H1 (cell line): ENCODE measurements around the gene GPR85. TPM values are rescaled to one million over a fixed set of nuclear protein-coding genes. Genes with fewer than 3 reads are reported as not detected.

Experiments used
- CTCF ChIA-PET: fragments of 300-600 bp; sonication (Branson Sonifier 250); formaldehyde crosslinking; loops from one replicate; lab custom pipeline; 2021; ENCODE audit not compliant: partially characterized antibody; lab: Charles Lee
- POLR2A ChIA-PET: fragments of 300-600 bp; sonication (Branson Sonifier 250); formaldehyde crosslinking; loops from one replicate; lab custom pipeline; 2021; ENCODE audit warnings: inconsistent platforms; ENCODE audit not compliant: partially characterized antibody; lab: Charles Lee
- DNase-seq, 2 experiments: peaks; one replicate each; pipeline versions ENCODE4 v3.0.0 to v3.0.0-alpha.2; 2010 to 2022; ENCODE audit warnings: low spot score in 2 of 2, low read depth in 1 of 2, mixed read lengths in 1 of 2
- FAIRE-seq: peaks from 2 replicates; lab custom pipeline; 2011; peaks lifted over from hg19 to GRCh38; lab: Jason Lieb, UNC
- H2AFZ ChIP-seq: 2 replicates; pipeline ENCODE4 v1.8.1; 2012; ENCODE audit warnings: low read length, inconsistent platforms
- H2AK5ac ChIP-seq: 2 replicates; pipeline ENCODE4 v1.6.1; 2013; ENCODE audit warnings: low read depth, low read length
- H2BK120ac ChIP-seq: replicated peaks from 2 replicates; pipeline ENCODE3; 2013; ENCODE audit warnings: low read depth, low read length, inconsistent platforms
- H2BK12ac ChIP-seq: 2 replicates; pipeline ENCODE4 v1.6.1; 2013; ENCODE audit warnings: low read depth, low read length
- H2BK15ac ChIP-seq: 2 replicates; pipeline ENCODE4 v1.6.1; 2013; ENCODE audit warnings: low read length
- H2BK20ac ChIP-seq: 2 replicates; pipeline ENCODE4 v1.6.1; 2013; ENCODE audit warnings: low read length
- H2BK5ac ChIP-seq: 2 replicates; pipeline ENCODE4 v1.6.1; 2013; ENCODE audit warnings: low read depth, low read length
- H3K14ac ChIP-seq: 2 replicates; pipeline ENCODE4 v1.6.1; 2013; ENCODE audit warnings: inconsistent platforms; ENCODE audit not compliant: insufficient read length
- H3K18ac ChIP-seq: 2 replicates; pipeline ENCODE4 v1.6.1; 2013; ENCODE audit warnings: low read length; ENCODE audit errors: extremely low read depth
- H3K23ac ChIP-seq: 2 replicates; pipeline ENCODE4 v1.6.1; 2013; ENCODE audit warnings: inconsistent platforms; ENCODE audit not compliant: insufficient read length
- H3K23me2 ChIP-seq: 2 replicates; pipeline ENCODE4 v1.6.1; 2013; ENCODE audit warnings: low read depth, low read length
- H3K27ac ChIP-seq: 2 replicates; pipeline ENCODE4 v1.6.1; 2011; ENCODE audit warnings: low read depth, low read length, inconsistent platforms
- H3K27me3 ChIP-seq, 4 experiments: replicated peaks in 1 of 4; 1 replicate in 1 of 4; 2 replicates in 3 of 4; pipeline versions ENCODE4 v1.6.1 to v1.8.1; 2011 to 2013; ENCODE audit warnings: low read length in 3 of 4, mild to moderate bottlenecking in 3 of 4, inconsistent platforms in 2 of 4, mixed read lengths in 2 of 4, moderate library complexity in 1 of 4; ENCODE audit not compliant: control insufficient read depth in 3 of 4, insufficient read depth in 3 of 4; ENCODE audit errors: extremely low read depth in 1 of 4
- H3K36me3 ChIP-seq, 4 experiments: 2 replicates each; pipeline versions ENCODE4 v1.6.1 to v1.8.1; 2011 to 2013; ENCODE audit warnings: mild to moderate bottlenecking in 4 of 4, low read length in 3 of 4, moderate library complexity in 2 of 4, control low read depth in 1 of 4, inconsistent platforms in 1 of 4; ENCODE audit not compliant: insufficient read depth in 4 of 4, control insufficient read depth in 2 of 4
- H3K4ac ChIP-seq: replicated peaks from 2 replicates; pipeline ENCODE3; 2013; ENCODE audit warnings: low read length, low read depth, mixed read lengths, inconsistent platforms; ENCODE audit not compliant: insufficient read length
- H3K4me1 ChIP-seq, 4 experiments: replicated peaks in 1 of 4; 1 replicate in 1 of 4; 2 replicates in 3 of 4; pipeline versions ENCODE4 v1.6.1 to v1.8.1; 2011 to 2013; ENCODE audit warnings: low read length in 3 of 4, inconsistent platforms in 2 of 4, mixed read lengths in 1 of 4; ENCODE audit not compliant: insufficient read depth in 4 of 4, control insufficient read depth in 3 of 4
- H3K4me2 ChIP-seq, 2 experiments: 2 replicates each; pipeline versions ENCODE4 v1.6.1 to v1.8.1; 2011 to 2013; ENCODE audit warnings: low read depth in 2 of 2, low read length in 2 of 2, control low read depth in 1 of 2, inconsistent platforms in 1 of 2, mild to moderate bottlenecking in 1 of 2; ENCODE audit not compliant: insufficient read depth in 1 of 2
- H3K4me3 ChIP-seq, 4 experiments: fragments of 200-600, 300-600 bp in 1 of 4; sonication (generic), shearing (Covaris generic), sonication (Bioruptor Twin) in 1 of 4; 2 replicates each; pipeline versions ENCODE4 v1.5.1 to v1.8.1; 2011 to 2016; ENCODE audit warnings: low read length in 4 of 4, low read depth in 3 of 4, control low read depth in 2 of 4, inconsistent platforms in 2 of 4, mild to moderate bottlenecking in 2 of 4, mixed read lengths in 1 of 4, moderate library complexity in 1 of 4; ENCODE audit not compliant: insufficient read depth in 2 of 4; ENCODE audit errors: extremely low read depth in 1 of 4
- H3K56ac ChIP-seq: replicated peaks from 2 replicates; pipeline ENCODE3; 2013; ENCODE audit warnings: low read depth, mild to moderate bottlenecking, mixed read lengths, low read length, inconsistent platforms; ENCODE audit not compliant: insufficient read length
- H3K79me1 ChIP-seq: 2 replicates; pipeline ENCODE4 v1.6.1; 2013; ENCODE audit warnings: low read depth, low read length, control low read depth
- H3K79me2 ChIP-seq, 2 experiments: 2 replicates each; pipeline versions ENCODE4 v1.6.1 to v1.8.1; 2012 to 2013; ENCODE audit warnings: low read length in 2 of 2, mild to moderate bottlenecking in 2 of 2, inconsistent platforms in 1 of 2; ENCODE audit not compliant: insufficient read depth in 2 of 2, control insufficient read depth in 1 of 2
- H3K9ac ChIP-seq, 4 experiments: replicated peaks in 1 of 4; 1 replicate in 1 of 4; 2 replicates in 3 of 4; pipeline versions ENCODE4 v1.6.1 to v1.8.1; 2011 to 2013; ENCODE audit warnings: low read depth in 3 of 4, low read length in 3 of 4, control low read depth in 2 of 4, mild to moderate bottlenecking in 2 of 4, moderate library complexity in 2 of 4, inconsistent platforms in 1 of 4; ENCODE audit errors: extremely low read depth in 1 of 4
- H3K9me3 ChIP-seq, 2 experiments: 2 replicates each; pipeline versions ENCODE4 v1.6.1 to v1.8.1; 2012 to 2013; ENCODE audit warnings: mild to moderate bottlenecking in 2 of 2, moderate library complexity in 2 of 2, control low read depth in 1 of 2, inconsistent platforms in 1 of 2, low read depth in 1 of 2, low read length in 1 of 2, mixed read lengths in 1 of 2; ENCODE audit not compliant: insufficient read depth in 2 of 2
- H4K20me1 ChIP-seq, 2 experiments: replicated peaks in 1 of 2; 2 replicates each; pipeline versions ENCODE3 to v1.8.1; 2011 to 2013; ENCODE audit warnings: inconsistent platforms in 2 of 2, low read length in 2 of 2, mild to moderate bottlenecking in 1 of 2; ENCODE audit not compliant: insufficient read depth in 2 of 2, control insufficient read depth in 1 of 2
- H4K5ac ChIP-seq: 2 replicates; pipeline ENCODE4 v1.6.1; 2013; ENCODE audit warnings: low read length, low read depth, mixed read lengths, inconsistent platforms; ENCODE audit not compliant: insufficient read length
- H4K8ac ChIP-seq: 2 replicates; pipeline ENCODE4 v1.8.0; 2013; ENCODE audit warnings: mild to moderate bottlenecking, moderate library complexity, low read length, inconsistent platforms; ENCODE audit not compliant: insufficient read depth; ENCODE audit errors: extremely low read depth
- H4K91ac ChIP-seq: replicated peaks from 2 replicates; pipeline ENCODE3; 2013; ENCODE audit warnings: low read length, mixed read lengths, inconsistent platforms; ENCODE audit not compliant: insufficient read length
- FOSL1 ChIP-seq: IDR thresholded peaks from 2 replicates; pipeline ENCODE4 v1.6.1; 2011; ENCODE audit warnings: mild to moderate bottlenecking, low read depth, low read length, moderate library complexity; ENCODE audit not compliant: insufficient read depth
- WGBS, 2 experiments: shearing (Covaris generic) in 1 of 2; methylation state at CpG; one replicate each; pipeline versions ENCODE4 v1.1.6 to v1.1.7; 2013 to 2015; ENCODE audit warnings: low lambda C conversion rate in 2 of 2, mixed read lengths in 2 of 2, inconsistent platforms in 1 of 2, low coverage in 1 of 2, missing lambda C conversion rate in 1 of 2; ENCODE audit not compliant: insufficient replicate concordance in 2 of 2, insufficient coverage in 1 of 2, insufficient read length in 1 of 2; ENCODE audit errors: extremely low coverage in 1 of 2, missing lambda C conversion rate in 1 of 2; 5-methylcytosine and 5-hydroxymethylcytosine counted together
- polyA plus RNA-seq, 7 experiments: library from polyadenylated mRNA; depleted of rRNA in 3 of 7; stranded (reverse) in 5 of 7; unstranded in 2 of 7; fragments of >200 nt in 5 of 7; fragments of 200-250 nt in 2 of 7; gene quantifications; 1 replicate in 5 of 7; 2 replicates in 1 of 7; 4 replicates in 1 of 7; pipeline versions ENCODE4 v1.2.1 to v1.2.3, GENCODE V29; 2011 to 2013; ENCODE audit warnings: missing spikeins in 2 of 7, mixed read lengths in 2 of 7
- total RNA-seq: library from RNA; stranded (reverse); fragmentation: NEBNext Ultra II Directional; extraction: Animal tissue kit (Norgen Biotek cat#: 25700); gene quantifications from 2 replicates; pipeline ENCODE4 v1.2.1, GENCODE V29; 2021

The GPR85 gene
- total and polyA plus RNA-seq, 2 of the 8 experiments (the other 6 are each of a cell fraction or from before 2014, with no cell fraction given): 0.11 to 0.20 TPM

DNA sequence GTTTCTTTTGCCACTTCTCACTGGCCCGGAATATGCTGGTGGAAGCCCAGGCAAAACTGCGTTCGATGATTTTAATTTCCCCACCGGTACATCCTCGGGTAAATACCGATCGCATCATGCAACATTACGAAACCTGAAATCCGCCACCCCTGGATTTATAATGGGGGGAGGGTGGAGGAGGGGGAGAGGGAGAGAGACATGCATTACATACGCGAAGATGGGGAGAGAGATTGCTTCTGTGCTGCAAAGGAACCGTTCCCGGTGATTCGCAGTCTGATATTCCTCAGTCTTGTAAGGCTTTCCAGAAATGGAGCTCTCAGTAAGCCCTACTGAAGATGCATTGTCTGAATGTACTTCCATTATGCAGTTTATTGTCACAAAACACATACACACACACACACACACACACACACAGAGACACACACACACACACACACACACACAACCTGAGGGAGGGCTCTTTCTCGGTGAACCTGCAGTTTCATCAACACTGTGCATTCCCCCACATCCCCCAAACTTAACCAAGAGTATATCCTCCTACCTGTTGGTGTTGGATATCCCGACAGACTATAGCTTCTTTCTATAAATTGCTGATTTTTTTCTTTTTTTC lies 741 bp downstream of the GPR85 start:
- H2BK12ac ChIP-seq: no peak overlapping the region
- H2BK15ac ChIP-seq: no peak overlapping the region
- H3K56ac ChIP-seq: no peak overlapping the region
- no peaks in the 10 kb centered on the region for H3K9me3 ChIP-seq
- no peak overlapping the region for H3K23ac ChIP-seq
- ChIA-PET POLR2A (interaction anchor here (1.2 to 1.5 kb wide), 2 partner anchors 9 to 29 kb away, joined by 3 to 5 read pairs; no protein-coding TSS in a partner anchor), CTCF (interaction anchor here (0.7 kb wide), 1 partner anchor 87 kb away, joined by 3 read pairs; no protein-coding TSS in a partner anchor)
- H4K5ac ChIP-seq: no peak overlapping the region
- H3K4ac ChIP-seq: no peak overlapping the region
- H2BK120ac ChIP-seq: no peak overlapping the region
- H4K91ac ChIP-seq: no peak overlapping the region
- H3K23me2 ChIP-seq: peaks cover 2% of the 10 kb centered on the region; the same call in 1 of the 2 replicates
- no peak overlapping the region for H4K8ac ChIP-seq
- H4K20me1 ChIP-seq: peaks cover 0 to 2% of the 10 kb centered on the region in 2 experiments
- H3K27me3 ChIP-seq: peaks cover 7 to 38% (median 19%) of the 10 kb centered on the region in 4 experiments; a peak in 6 of 7 replicates
- H3K79me2 ChIP-seq: no peaks in the 10 kb centered on the region
- H3K4me2 ChIP-seq: peak overlapping the region; percentile 73 to 96
- no peak overlapping the region for H2AK5ac ChIP-seq
- H3K9ac ChIP-seq: no peak overlapping the region
- no peak overlapping the region for H2BK5ac ChIP-seq
- no peak overlapping the region for H3K18ac ChIP-seq
- no peak overlapping the region for H3K27ac ChIP-seq
- peaks cover 0 to 9% (median 4%) of the 10 kb centered on the region in 4 experiments; a peak in 4 of 7 replicates for H3K4me1 ChIP-seq
- peak overlapping the region; percentile 84 for H2AFZ ChIP-seq
- peak overlapping the region in 2 of 4 experiments; percentile 44 to 46; a peak in 3 of 8 replicates for H3K4me3 ChIP-seq
- no peaks in the 10 kb centered on the region for H3K36me3 ChIP-seq
- 67% methylated on average over 15 of the region's 16 CpGs; no CpG with 5 or more reads in 1 of the 2 experiments for WGBS, 2 experiments
- H2BK20ac ChIP-seq: no peak overlapping the region
- DNase-seq: no peak
- H3K14ac ChIP-seq: no peak overlapping the region
- no peaks in the 10 kb centered on the region for H3K79me1 ChIP-seq
- no peak for FAIRE-seq
- no peak for TF ChIP-seq FOSL1
